ENCODE data around the gene MAGI2. TPM values are rescaled to one million over a fixed set of nuclear protein-coding genes. Genes with fewer than 3 reads are reported as not detected.

The MAGI2 gene
- total RNA-seq, 1 donor, result 18.8 TPM

- no peaks in the 10 kb centered on the region for H4K20me1 ChIP-seq (ENCODE audit: insufficient read depth, low read length)
- H2AFZ ChIP-seq (ENCODE audit: low read length), result no peak overlapping the region
- no peak for TF ChIP-seq CTCF (IDR thresholded peaks at IDR 0.05; ENCODE audit: extremely low read depth, low read depth, low read length)
- no peaks in the 10 kb centered on the region for H3K9me3 ChIP-seq (ENCODE audit: low read depth, low read length)
- H3K79me2 ChIP-seq (ENCODE audit: insufficient read depth, low read length), result no peaks in the 10 kb centered on the region
- H3K27ac ChIP-seq (ENCODE audit: low read depth, low read length), result no peak overlapping the region
- peak; percentile 30 for DNase-seq (ENCODE audit: insufficient read length, low spot score, missing footprints)
- peaks cover 5% of the 10 kb centered on the region for H3K4me1 ChIP-seq (ENCODE audit: insufficient read depth, low read length)
- H3K27me3 ChIP-seq (ENCODE audit: insufficient read depth, low read length), result no peaks in the 10 kb centered on the region
- H3K4me3 ChIP-seq (ENCODE audit: insufficient read depth, low read length), result no peak overlapping the region
- no peak overlapping the region for H3K4me2 ChIP-seq (ENCODE audit: insufficient read depth, low read length)
- no peaks in the 10 kb centered on the region for H3K36me3 ChIP-seq (ENCODE audit: insufficient read depth, low read length)
Observed at GRCh38 chr7:78499283-78499682, 954.2 kb downstream of the MAGI2 start.

DNA sequence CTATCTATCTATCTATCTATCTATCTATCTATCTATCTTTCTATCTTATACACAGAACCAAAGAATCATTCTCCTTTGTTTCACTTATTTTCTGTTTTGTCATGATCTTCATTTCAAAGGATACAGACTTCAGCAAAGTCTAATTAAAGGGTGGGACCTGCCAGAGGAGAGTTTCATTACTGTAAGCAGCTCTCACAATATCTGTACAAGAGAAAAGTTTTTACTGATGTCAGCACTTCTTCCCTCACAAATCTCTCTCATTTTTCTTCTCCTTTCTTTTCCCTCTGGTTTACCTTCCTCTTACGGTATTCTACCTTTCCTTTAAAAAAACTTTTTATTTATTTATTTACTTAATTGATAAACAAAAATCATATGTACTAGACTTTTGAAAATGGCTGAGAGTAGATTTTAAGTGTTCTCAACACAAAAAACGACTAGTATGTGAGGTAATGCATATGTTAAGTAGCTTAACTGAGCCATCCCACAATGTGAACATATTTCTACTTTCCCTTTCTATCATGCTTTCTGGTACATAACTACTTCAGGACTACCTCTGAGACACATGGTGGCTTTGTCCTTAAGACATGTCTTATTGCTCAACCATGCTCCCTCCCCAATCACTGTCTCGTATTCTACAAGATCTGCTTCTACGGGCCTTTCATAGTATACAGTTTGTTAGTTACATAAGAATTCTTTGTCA is 955.6 kb downstream of the MAGI2 start:
- Histone ChIP-seq H3K36me3 (ENCODE audit: insufficient read depth, low read length) (no peaks in the 10 kb centered on the region), H3K9me3 (ENCODE audit: low read depth, low read length) (no peaks in the 10 kb centered on the region), H3K4me2 (ENCODE audit: insufficient read depth, low read length) (no peak overlapping the region), H3K4me1 (ENCODE audit: insufficient read depth, low read length) (peaks cover 5% of the 10 kb centered on the region), H3K27ac (ENCODE audit: low read depth, low read length) (no peak overlapping the region), H3K27me3 (ENCODE audit: insufficient read depth, low read length) (no peaks in the 10 kb centered on the region), H3K79me2 (ENCODE audit: insufficient read depth, low read length) (no peaks in the 10 kb centered on the region), H2AFZ (ENCODE audit: low read length) (no peak overlapping the region), H4K20me1 (ENCODE audit: insufficient read depth, low read length) (no peaks in the 10 kb centered on the region), H3K4me3 (ENCODE audit: insufficient read depth, low read length) (no peak overlapping the region)
- TF ChIP-seq CTCF (IDR thresholded peaks at IDR 0.05; ENCODE audit: extremely low read depth, low read depth, low read length), result no peak
- no peak for DNase-seq (ENCODE audit: insufficient read length, low spot score, missing footprints)

DNA sequence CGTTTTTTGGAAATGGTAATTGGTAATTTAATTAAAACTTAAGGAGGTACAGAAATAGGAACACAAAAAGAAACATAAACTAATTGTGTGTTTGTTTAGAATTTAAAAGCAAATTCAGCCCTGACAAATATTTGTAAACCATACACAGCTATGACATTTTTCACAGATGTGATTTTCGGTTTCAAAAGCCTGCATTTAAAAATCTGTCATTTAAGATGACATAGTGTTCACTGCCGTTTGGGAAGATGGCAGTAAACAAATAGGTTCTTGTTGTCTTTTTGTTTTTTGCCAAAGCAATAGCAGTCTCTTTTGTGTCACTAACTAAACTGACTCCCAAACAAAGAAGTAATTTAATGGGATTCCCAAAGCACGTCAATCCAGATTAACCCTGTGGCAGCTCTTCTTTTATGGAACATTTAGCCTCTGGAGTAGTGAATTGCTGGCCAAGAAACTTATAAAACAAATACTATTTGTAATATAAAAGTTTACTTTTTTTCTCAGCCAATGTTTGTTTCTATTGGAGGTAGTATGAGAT is 957.3 kb downstream of the MAGI2 start:
- no peak overlapping the region for H3K4me3 ChIP-seq (ENCODE audit: insufficient read depth, low read length)
- no peak for TF ChIP-seq CTCF (IDR thresholded peaks at IDR 0.05; ENCODE audit: extremely low read depth, low read depth, low read length)
- H3K79me2 ChIP-seq (ENCODE audit: insufficient read depth, low read length), result no peaks in the 10 kb centered on the region
- H3K4me2 ChIP-seq (ENCODE audit: insufficient read depth, low read length), result no peak overlapping the region
- H3K27ac ChIP-seq (ENCODE audit: low read depth, low read length), result no peak overlapping the region
- H3K9me3 ChIP-seq (ENCODE audit: low read depth, low read length), result no peaks in the 10 kb centered on the region
- H4K20me1 ChIP-seq (ENCODE audit: insufficient read depth, low read length), result no peaks in the 10 kb centered on the region
- no peak overlapping the region for H2AFZ ChIP-seq (ENCODE audit: low read length)
- H3K4me1 ChIP-seq (ENCODE audit: insufficient read depth, low read length), result peaks cover 5% of the 10 kb centered on the region
- no peaks in the 10 kb centered on the region for H3K36me3 ChIP-seq (ENCODE audit: insufficient read depth, low read length)
- no peak for DNase-seq (ENCODE audit: insufficient read length, low spot score, missing footprints)
- no peaks in the 10 kb centered on the region for H3K27me3 ChIP-seq (ENCODE audit: insufficient read depth, low read length)

DNA sequence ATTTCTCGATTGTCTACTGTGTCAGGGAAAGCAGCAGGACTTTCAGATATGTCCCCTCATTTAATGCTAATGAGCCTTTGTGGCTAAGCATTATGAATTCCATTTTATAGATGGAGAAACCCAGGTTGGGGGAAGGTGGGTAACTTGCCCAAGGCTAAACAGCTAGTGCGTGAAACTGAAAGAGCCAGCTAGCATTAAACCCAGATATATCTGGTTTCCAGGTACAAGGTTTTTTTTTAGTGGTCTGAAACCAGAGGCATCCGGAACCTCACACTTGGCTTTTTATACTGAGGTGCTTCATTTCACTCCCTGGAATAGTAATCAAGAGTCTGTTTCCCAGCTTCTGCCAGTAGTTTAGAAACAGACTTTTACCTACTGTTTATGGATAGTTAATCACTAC is 960.1 kb downstream of the MAGI2 start:
- no peaks in the 10 kb centered on the region for H3K9me3 ChIP-seq (ENCODE audit: low read depth, low read length)
- H3K27ac ChIP-seq (ENCODE audit: low read depth, low read length), result no peak overlapping the region
- DNase-seq (ENCODE audit: insufficient read length, low spot score, missing footprints), result no peak
- no peaks in the 10 kb centered on the region for H3K36me3 ChIP-seq (ENCODE audit: insufficient read depth, low read length)
- no peak overlapping the region for H3K4me3 ChIP-seq (ENCODE audit: insufficient read depth, low read length)
- no peaks in the 10 kb centered on the region for H3K27me3 ChIP-seq (ENCODE audit: insufficient read depth, low read length)
- no peak overlapping the region for H3K4me2 ChIP-seq (ENCODE audit: insufficient read depth, low read length)
- no peaks in the 10 kb centered on the region for H4K20me1 ChIP-seq (ENCODE audit: insufficient read depth, low read length)
- TF ChIP-seq CTCF (IDR thresholded peaks at IDR 0.05; ENCODE audit: extremely low read depth, low read depth, low read length), result no peak
- no peaks in the 10 kb centered on the region for H3K4me1 ChIP-seq (ENCODE audit: insufficient read depth, low read length)
- H2AFZ ChIP-seq (ENCODE audit: low read length), result no peak overlapping the region
- no peaks in the 10 kb centered on the region for H3K79me2 ChIP-seq (ENCODE audit: insufficient read depth, low read length)

Data from osteoblast (primary cell).